HepG2 (cell line): ENCODE data around the gene CAPN14. TPM values are rescaled to one million over a fixed set of nuclear protein-coding genes. Genes with fewer than 3 reads are reported as not detected.

Experiments
- ATAC-seq: fragments of 200-7000 bp; cut with Tn5 transposase; 3 replicates; pipeline ENCODE4 v1.9.1; 2020; ENCODE audit warnings: mild to moderate bottlenecking, moderate library complexity
- BruUV-seq: library from RNA; stranded (reverse); fragments of 400-500 nt; replicated peaks from 2 replicates; lab custom pipeline; 2021; lab: Mats Ljungman, UMichigan
- CTCF ChIA-PET: fragments of 300-600 bp; formaldehyde crosslinking; extraction: SDS; loops from one replicate; lab custom pipeline; 2021; ENCODE audit warnings: low total read pairs, inconsistent platforms, low intra/inter-chr PET ratio; lab: Yijun Ruan, JAX
- POLR2A ChIA-PET: fragments of 350-600 bp; sonication (Branson Sonifier 250); formaldehyde crosslinking; loops from one replicate; lab custom pipeline; 2020; ENCODE audit warnings: antibody characterized with exemption, inconsistent platforms; lab: Yijun Ruan, JAX
- DNase-seq: peaks from one replicate; pipeline ENCODE4 v3.0.0-alpha.2; 2015; ENCODE audit warnings: low spot score
- FAIRE-seq: peaks from 3 replicates; lab custom pipeline; 2011; peaks lifted over from hg19 to GRCh38; lab: Jason Lieb, UNC
- H2AFZ ChIP-seq: one replicate; pipeline ENCODE4 v1.6.1; 2011; ENCODE audit warnings: low read length, inconsistent platforms
- H3K27ac ChIP-seq: fragments of 300-600 bp; 3 replicates; pipeline ENCODE4 v1.8.0; 2011; ENCODE audit warnings: mixed run types, mild to moderate bottlenecking, mixed read lengths, low read length, inconsistent platforms; ENCODE audit not compliant: insufficient read depth; ENCODE audit errors: extremely low read length
- H3K27me3 ChIP-seq, 2 experiments: fragments of 200-600 bp in 1 of 2; 2 replicates in 1 of 2; 3 replicates in 1 of 2; pipeline versions ENCODE4 v1.6.0 to v1.8.0; 2011; ENCODE audit warnings: low read length in 2 of 2, mild to moderate bottlenecking in 2 of 2, moderate library complexity in 2 of 2, inconsistent platforms in 1 of 2; ENCODE audit not compliant: insufficient read depth in 2 of 2, control insufficient read depth in 1 of 2
- H3K36me3 ChIP-seq, 2 experiments: fragments of 200-600 bp in 1 of 2; replicated peaks in 1 of 2; 2 replicates in 1 of 2; 3 replicates in 1 of 2; pipeline versions ENCODE4 v1.5.1 to v1.8.0; 2011; ENCODE audit warnings: low read length in 2 of 2, inconsistent platforms in 1 of 2; ENCODE audit not compliant: insufficient read depth in 2 of 2, control insufficient read depth in 1 of 2
- H3K4me1 ChIP-seq: 2 replicates; pipeline ENCODE4 v1.5.1; 2012; ENCODE audit warnings: low read length, inconsistent platforms; ENCODE audit not compliant: insufficient read depth
- H3K4me2 ChIP-seq: 2 replicates; pipeline ENCODE4 v1.6.0; 2011; ENCODE audit warnings: low read depth, low read length, inconsistent platforms
- H3K4me3 ChIP-seq, 3 experiments: fragments of 200-600 bp in 1 of 3; sonication (generic), shearing (Covaris generic) in 1 of 3; replicated peaks in 1 of 3; 2 replicates each; pipeline ENCODE4 v1.5.1; 2011 to 2016; ENCODE audit warnings: low read length in 3 of 3, inconsistent platforms in 2 of 3, low read depth in 2 of 3, mild to moderate bottlenecking in 2 of 3, control low read depth in 1 of 3, mixed read lengths in 1 of 3; ENCODE audit not compliant: insufficient read depth in 1 of 3
- H3K79me2 ChIP-seq: one replicate; pipeline ENCODE4 v1.6.1; 2011; ENCODE audit warnings: low read length, inconsistent platforms; ENCODE audit not compliant: insufficient read depth
- H3K9ac ChIP-seq: 2 replicates; pipeline ENCODE4 v1.6.0; 2011; ENCODE audit warnings: mild to moderate bottlenecking, low read depth, low read length, inconsistent platforms; ENCODE audit not compliant: insufficient read depth
- H3K9me3 ChIP-seq: 2 replicates; pipeline ENCODE4 v1.5.1; 2012; ENCODE audit warnings: mild to moderate bottlenecking, low read length
- H4K20me1 ChIP-seq: 2 replicates; pipeline ENCODE4 v1.6.0; 2011; ENCODE audit warnings: inconsistent platforms, mild to moderate bottlenecking, low read length, moderate library complexity; ENCODE audit not compliant: insufficient read depth
- ATF1 ChIP-seq: IDR thresholded peaks from 2 replicates; pipeline ENCODE4 v1.6.1; 2016; ENCODE audit warnings: mild to moderate bottlenecking, control low read depth
- ATRX ChIP-seq: sonication (generic); formaldehyde crosslinking; IDR thresholded peaks from 2 replicates; pipeline ENCODE4 v1.4.0; 2020; ENCODE audit warnings: missing genetic modification reagents, borderline replicate concordance
- DRAP1 ChIP-seq: IDR thresholded peaks from 2 replicates; pipeline ENCODE4 v1.6.1; 2016; ENCODE audit warnings: missing genetic modification reagents, missing compliant biosample characterization
- FIP1L1 ChIP-seq: fragments of 200-400 bp; formaldehyde crosslinking; IDR thresholded peaks from 2 replicates; pipeline ENCODE4 v1.6.1; 2018; ENCODE audit warnings: low read depth, mild to moderate bottlenecking, low read length, moderate library complexity, borderline replicate concordance; ENCODE audit not compliant: insufficient read depth
- FOSL1 ChIP-seq: sonication (generic); formaldehyde crosslinking; IDR thresholded peaks from 2 replicates; pipeline ENCODE4 v1.9.0; 2021; ENCODE audit warnings: missing genetic modification reagents, borderline replicate concordance
- HNRNPLL ChIP-seq: fragments of 200-400 bp; formaldehyde crosslinking; IDR thresholded peaks from 2 replicates; pipeline ENCODE4 v1.6.1; 2017; ENCODE audit warnings: mild to moderate bottlenecking, low read depth, low read length; ENCODE audit not compliant: poor library complexity, severe bottlenecking
- HOXA3 ChIP-seq: sonication (generic); formaldehyde crosslinking; IDR thresholded peaks from 2 replicates; pipeline ENCODE4 v1.5.0; 2020; ENCODE audit warnings: missing genetic modification reagents
- IRF1 ChIP-seq: sonication (generic); formaldehyde crosslinking; IDR thresholded peaks from 2 replicates; pipeline ENCODE4 v1.4.0; 2020; ENCODE audit warnings: low read depth, mild to moderate bottlenecking, missing genetic modification reagents
- PAX8 ChIP-seq: sonication (generic); formaldehyde crosslinking; IDR thresholded peaks from 2 replicates; pipeline ENCODE4 v1.8.0; 2022; ENCODE audit warnings: mild to moderate bottlenecking, missing genetic modification reagents, borderline replicate concordance
- RBAK ChIP-seq: sonication (generic); formaldehyde crosslinking; IDR thresholded peaks from 2 replicates; pipeline ENCODE4 v1.5.1; 2020; ENCODE audit warnings: mild to moderate bottlenecking, missing genetic modification reagents
- RFXAP ChIP-seq: sonication (generic); formaldehyde crosslinking; IDR thresholded peaks from 2 replicates; pipeline ENCODE4 v1.4.0; 2020; ENCODE audit warnings: missing genetic modification reagents, borderline replicate concordance
- SIX4 ChIP-seq: sonication (generic); formaldehyde crosslinking; IDR thresholded peaks from 2 replicates; pipeline ENCODE4 v1.4.0; 2020; ENCODE audit warnings: missing genetic modification reagents
- THAP9 ChIP-seq: sonication (generic); formaldehyde crosslinking; IDR thresholded peaks from 2 replicates; pipeline ENCODE4; 2020; ENCODE audit warnings: missing genetic modification reagents, mild to moderate bottlenecking, borderline replicate concordance
- YY1 ChIP-seq: IDR thresholded peaks from 2 replicates; pipeline ENCODE4 v1.6.1; 2011; ENCODE audit warnings: low read length, low read depth, moderate library complexity, mild to moderate bottlenecking; ENCODE audit not compliant: insufficient read depth, insufficient replicate concordance
- ZBTB37 ChIP-seq: sonication (generic); formaldehyde crosslinking; IDR thresholded peaks from 2 replicates; pipeline ENCODE4 v1.4.0; 2020; ENCODE audit warnings: mild to moderate bottlenecking, missing genetic modification reagents
- ZGPAT ChIP-seq: IDR thresholded peaks from 2 replicates; pipeline ENCODE4 v1.6.1; 2016; ENCODE audit warnings: mild to moderate bottlenecking
- ZNF207 ChIP-seq: fragments of 450-650 bp; IDR thresholded peaks from 2 replicates; pipeline ENCODE4 v1.6.1; 2016; ENCODE audit warnings: antibody characterized with exemption, borderline replicate concordance
- WGBS: methylation state at CpG from one replicate; pipeline ENCODE4 v1.1.6; 2017; ENCODE audit warnings: low lambda C conversion rate; 5-methylcytosine and 5-hydroxymethylcytosine counted together
- in situ Hi-C: cut with HindIII; loops from 2 replicates; pipeline ENCODE4 v1.10.0; 2017; ENCODE audit warnings: low pct_unique_long_range_greater_than_20kb; ENCODE audit not compliant: extremely low pct_ligation_motif_present
- intact Hi-C: fragments of 100-400 bp; cut with micrococcal nuclease; formaldehyde crosslinking; loops from one replicate; pipeline ENCODE4 v1.10.0; 2022; ENCODE audit not compliant: unreplicated experiment
- polyA plus RNA-seq, 8 experiments: library from polyadenylated mRNA; depleted of rRNA in 3 of 8; stranded (reverse) in 7 of 8; unstranded in 1 of 8; fragments of >200 nt; fragmentation: Illumina TruSeq in 4 of 8; extraction: Trizol in 4 of 8; gene quantifications; 2 replicates each; pipeline versions ENCODE4 v1.2.1 to v1.2.3, GENCODE V29; 2011 to 2016; ENCODE audit warnings: low read depth in 4 of 8, missing spikeins in 1 of 8, mixed read lengths in 1 of 8; ENCODE audit not compliant: insufficient read depth in 1 of 8
- total RNA-seq, 5 experiments: library from RNA; depleted of rRNA; stranded (reverse); fragments of >200 nt; fragmentation: Illumina TruSeq; extraction: Trizol; gene quantifications; 2 replicates each; pipeline ENCODE4 v1.2.3, GENCODE V29; 2016; ENCODE audit warnings: low read depth in 1 of 5

The CAPN14 gene
- total and polyA plus RNA-seq, 2 of the 13 experiments (the other 11 are each of a cell fraction or from before 2014, with no cell fraction given) = not detected

GRCh38 chr2:31238126-31238905, 21.0 kb upstream of the CAPN14 start:
- no peak for FAIRE-seq
- in situ Hi-C loops = no loop called here
- CTCF ChIA-PET = no interaction called here

More at GRCh38 chr2:31238126-31238905, 21.0 kb upstream of the CAPN14 start:
- H3K9ac ChIP-seq = no peak overlapping the region
- POLR2A ChIA-PET = no interaction called here
- H4K20me1 ChIP-seq = no peaks in the 10 kb centered on the region
- ATAC-seq (no peak), DNase-seq (no peak)
- no TSS peak for BruUV-seq
- no peaks in the 10 kb centered on the region for H3K9me3 ChIP-seq
- H3K4me2 ChIP-seq = no peak overlapping the region
- H3K79me2 ChIP-seq = no peaks in the 10 kb centered on the region
- H3K27ac ChIP-seq = no peak overlapping the region
- H2AFZ ChIP-seq = no peak overlapping the region
- WGBS = 29% methylated on average over 10 of the region's 10 CpGs
- H3K27me3 ChIP-seq = peaks cover 0 to 24% of the 10 kb centered on the region in 2 experiments; a peak in 3 of 5 replicates
- no peaks in the 10 kb centered on the region for H3K4me1 ChIP-seq
- intact Hi-C loops = no loop called here
- no peak overlapping the region for H3K4me3 ChIP-seq
- TF ChIP-seq ZNF207 (no peak), ZGPAT (no peak), RFXAP (no peak), FIP1L1 (no peak), RBAK (CRISPR knock-in tag) (no peak), ZBTB37 (CRISPR knock-in tag) (no peak), FOSL1 (CRISPR knock-in tag) (no peak), DRAP1 (CRISPR knock-in tag) (no peak), PAX8 (CRISPR knock-in tag) (no peak), ATRX (CRISPR knock-in tag) (no peak), YY1 (no peak), THAP9 (CRISPR knock-in tag) (no peak), IRF1 (CRISPR knock-in tag) (no peak), ATF1 (CRISPR knock-in tag) (no peak), HNRNPLL (no peak), HOXA3 (no peak), SIX4 (no peak)
- H3K36me3 ChIP-seq = no peaks in the 10 kb centered on the region
